ENCODE results near the gene S100A16.
"Not testable (repeated sequence)": the region's sequence is repeated elsewhere in the genome, so short reads cannot be mapped to it uniquely, and the experiment has no call there.

Gene S100A16

DNA sequence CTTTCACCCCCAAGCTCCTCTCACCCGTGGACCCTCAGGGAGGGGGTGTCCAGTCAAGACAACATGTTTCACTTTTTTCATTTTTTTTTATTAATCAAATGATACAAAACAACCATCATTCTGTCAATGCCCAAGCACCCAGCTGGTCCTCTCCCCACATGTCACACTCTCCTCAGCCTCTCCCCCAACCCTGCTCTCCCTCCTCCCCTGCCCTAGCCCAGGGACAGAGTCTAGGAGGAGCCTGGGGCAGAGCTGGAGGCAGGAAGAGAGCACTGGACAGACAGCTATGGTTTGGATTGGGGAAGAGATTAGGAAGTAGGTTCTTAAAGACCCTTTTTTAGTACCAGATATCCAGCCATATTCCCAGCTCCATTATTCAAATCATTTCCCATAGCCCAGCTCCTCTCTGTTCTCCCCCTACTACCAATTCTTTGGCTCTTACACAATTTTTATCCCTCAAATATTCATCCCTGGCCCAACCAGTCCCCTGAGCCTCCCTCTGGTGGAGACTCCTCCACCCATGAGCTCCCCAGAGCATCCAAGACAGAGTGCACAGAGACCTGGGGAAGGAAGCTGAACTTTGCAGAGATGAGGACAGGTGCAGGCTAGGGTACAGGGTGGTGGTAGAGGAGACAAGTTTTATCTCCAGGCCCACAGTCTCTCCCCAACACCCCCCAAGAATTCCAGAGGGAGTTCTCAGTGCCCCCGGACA lies 1.4 kb upstream of the S100A16 start:
- DNase-seq: no peak

DNA sequence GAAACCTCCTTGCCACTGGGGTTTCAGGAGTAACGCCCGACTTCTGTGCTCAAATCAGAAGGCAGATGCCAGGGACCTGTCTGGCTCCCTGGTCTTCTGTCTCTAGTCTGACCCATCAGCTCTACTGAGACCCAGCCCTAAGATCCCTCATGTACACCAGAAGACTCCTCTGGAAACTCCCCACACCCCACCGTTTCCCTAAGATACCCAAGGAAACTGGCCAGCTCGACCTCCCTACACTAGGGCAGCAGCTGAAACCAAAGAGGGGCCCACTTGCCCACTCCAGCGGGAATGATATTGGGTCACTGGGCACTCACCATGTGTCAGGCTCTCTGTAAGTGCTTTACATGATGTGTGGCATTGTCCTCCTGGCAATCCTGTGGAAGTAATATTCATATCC lies 469 bp upstream of the S100A16 start:
- no peak for DNase-seq

DNA sequence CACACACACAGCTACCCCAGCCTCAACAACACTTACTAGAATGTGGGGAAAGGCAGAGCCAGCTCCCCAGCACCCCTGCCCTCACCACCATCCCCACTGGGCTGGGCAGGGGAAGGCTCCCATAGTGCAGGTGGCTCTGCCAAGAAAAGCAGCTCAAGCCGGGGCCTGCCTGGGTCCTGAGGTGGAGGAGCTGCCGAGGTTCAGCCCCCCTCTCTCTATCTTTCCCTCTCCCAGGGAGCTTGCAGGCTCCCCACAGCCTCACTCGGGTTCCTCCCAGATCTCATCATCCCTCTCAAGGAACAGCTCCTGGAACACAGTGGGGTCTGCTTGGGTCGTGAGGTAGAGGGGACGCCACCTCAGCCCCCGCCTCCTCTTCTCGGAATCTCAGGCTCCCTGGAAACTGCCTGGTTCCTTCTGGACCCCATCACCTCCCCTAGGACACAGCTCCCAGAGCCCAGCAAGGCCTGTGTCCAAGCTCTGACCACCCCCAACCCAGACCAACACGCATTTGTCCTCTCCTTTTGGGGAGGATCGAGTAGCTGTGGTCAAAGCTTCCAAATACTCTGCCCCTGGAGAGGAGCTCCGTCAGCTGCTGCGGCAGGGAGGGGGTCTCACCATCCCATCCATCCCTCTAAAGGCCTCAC lies 704 bp downstream of the S100A16 start:
- no peak for DNase-seq

DNA sequence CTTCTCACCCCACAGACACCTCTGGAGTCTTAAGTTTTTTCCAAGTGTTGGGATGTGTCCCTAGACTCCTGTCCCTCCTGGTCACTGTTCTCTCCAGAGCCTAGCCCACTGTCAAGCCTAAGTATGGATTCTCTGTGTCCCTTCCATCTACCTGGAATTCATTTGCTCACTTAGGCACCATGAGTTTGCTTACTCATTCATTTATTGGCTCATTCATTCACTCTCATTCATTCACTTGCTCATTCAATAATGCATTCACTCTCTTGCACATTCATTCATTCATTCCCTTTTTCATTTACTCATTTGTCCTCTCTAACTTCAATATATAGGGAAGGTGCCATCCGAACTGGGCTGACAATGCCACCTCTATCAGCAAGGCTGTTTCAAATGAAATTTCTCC lies 1.6 kb downstream of the S100A16 start:
- DNase-seq: no peak

DNA sequence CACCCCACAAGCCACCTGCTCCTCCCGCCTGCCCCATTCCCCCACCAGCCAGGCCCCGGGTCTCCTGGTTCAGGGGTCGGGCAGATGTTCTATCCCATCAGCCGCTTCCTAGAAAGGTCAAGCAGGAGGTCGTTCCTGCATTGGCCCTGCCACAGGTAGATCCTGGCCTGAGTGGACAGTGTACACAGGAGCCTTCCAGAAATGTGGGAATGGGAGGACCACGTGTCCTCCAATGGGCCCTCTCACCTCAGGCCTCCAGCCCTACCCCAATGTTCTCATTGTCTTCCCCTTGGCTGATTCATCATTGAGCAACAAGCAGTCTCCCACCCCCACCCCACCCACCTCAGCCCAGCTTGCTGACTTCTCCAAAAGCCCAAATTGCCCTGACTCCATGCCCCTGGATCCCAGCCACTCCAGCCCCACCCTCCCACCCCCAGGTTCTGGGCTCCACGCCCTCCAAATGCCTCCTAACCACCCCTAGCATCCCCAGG lies 2.1 kb downstream of the S100A16 start:
- no peak for DNase-seq

DNA sequence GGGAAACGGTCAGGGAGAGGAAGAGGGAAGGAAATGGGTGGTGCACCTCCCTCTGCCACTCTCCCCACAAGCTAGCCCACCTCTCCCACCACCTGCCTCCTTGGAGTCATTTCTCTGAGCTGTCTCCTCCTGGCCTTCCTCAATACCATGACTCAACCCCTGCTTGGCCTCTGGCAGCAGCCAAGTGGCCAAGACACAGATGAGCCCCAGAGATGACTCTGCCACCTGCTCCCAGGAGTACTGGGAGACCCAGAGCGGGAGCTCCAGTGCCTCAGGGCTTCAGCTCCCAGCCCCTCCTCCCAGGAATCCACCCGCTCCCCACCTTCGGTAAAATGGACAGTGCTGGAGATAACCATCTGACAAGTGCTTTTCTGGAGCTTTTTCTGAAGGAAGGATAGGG lies 2.6 kb downstream of the S100A16 start:
- DNase-seq: no peak

DNA sequence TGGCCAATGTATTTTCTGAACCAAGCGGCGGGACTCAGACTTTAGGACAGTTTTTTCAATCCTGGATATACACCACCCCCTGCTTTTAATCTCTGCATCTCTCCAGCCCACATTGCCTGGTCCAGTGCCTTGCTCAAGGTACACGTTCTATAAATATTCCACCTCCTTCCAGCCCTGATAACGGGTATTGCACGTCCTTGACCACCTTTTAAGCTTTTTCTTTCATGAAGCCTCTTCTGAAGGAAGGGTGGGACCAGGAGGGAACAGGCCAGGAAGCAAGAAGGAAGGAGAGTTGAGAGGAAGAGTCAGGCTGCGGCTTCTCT lies 3.4 kb downstream of the S100A16 start:
- DNase-seq: no peak

DNA sequence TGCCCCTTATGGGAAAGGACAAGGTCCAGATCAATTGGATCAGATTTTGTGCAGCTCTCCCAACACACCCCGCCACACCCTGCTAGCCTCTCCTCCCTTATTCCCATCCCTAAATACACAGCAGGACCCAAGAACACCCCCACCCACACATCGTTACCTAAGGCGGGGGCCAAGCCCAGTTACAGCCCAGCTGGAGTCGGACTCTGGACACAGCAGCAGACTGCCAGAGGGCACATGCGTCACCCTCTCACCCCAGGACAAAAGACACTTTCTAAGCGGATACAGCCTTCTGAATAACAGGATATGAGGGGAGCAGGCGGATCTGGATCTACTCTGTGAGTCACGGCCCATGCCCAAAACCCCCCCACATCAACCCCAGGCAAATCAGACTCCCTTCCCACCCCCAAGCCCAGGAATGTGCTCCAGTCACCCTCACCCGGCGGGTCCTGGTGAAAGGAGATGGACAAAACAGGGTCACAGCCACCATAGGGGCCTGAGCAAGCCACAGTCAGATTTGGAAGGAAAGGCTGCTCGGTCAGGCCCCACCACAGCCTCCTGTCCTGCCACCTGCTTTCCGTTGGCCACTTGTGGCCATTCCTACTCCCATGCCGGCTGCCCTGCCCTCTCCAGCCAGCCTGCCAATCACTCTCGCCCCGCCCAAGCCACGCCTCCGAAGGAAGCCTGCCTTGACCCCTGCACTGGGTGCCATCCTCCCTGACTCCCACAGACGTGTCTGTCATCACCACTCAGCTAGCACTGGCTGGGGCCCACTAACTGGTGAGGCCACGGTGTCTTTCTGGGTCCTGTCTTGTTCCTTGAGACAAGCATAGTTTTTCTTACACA lies 4.0 kb downstream of the S100A16 start:
- no peak for DNase-seq

DNA sequence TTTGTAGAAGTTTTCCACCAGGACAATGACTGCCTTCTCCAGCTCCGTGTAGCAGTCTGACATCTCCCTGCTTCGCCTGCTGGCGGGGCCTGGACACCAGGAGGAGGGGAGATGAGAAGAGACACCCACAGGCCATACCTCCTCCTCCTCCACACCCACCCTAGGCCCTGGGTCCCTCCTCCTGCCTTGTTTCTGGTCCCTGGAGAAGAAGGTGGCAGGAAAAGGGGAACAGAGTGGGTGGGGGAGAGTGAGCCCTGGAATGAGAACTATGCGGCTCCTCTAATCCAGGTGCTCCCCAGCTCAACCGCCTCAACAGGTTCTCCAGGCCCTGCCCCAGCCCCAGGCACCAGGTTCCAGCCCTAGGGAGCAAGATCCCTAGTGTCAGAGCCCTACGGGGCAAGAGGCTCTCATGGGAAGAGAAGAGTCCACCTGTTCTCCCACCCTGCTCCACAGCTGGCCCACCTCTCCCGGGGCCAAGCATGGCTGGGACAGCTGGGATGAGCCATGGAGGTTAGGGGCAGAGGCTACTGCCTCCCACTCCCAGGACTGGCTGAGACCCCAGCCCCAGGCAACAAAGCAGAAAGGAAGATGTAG lies 4.8 kb downstream of the S100A16 start:
- no peak for DNase-seq

DNA sequence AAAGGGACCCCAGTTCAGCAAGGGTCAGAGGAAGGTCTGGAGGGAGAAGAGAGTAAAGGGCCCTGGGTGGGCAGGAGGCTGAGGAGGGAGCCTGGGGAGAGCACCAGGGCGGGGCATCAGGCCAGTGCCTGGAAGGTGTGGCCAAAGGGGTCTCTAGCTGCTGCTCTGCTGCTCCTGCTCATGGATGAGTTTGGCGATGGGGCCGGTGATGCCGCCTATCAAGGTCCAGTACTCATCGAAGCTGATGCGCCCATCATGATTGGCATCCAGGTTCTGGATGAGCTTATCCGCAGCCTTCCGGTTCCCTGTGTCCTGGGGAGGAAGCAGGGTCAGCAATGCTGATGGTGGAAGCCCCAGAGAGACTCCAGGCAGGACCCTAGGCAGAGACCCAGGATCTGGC lies 5.6 kb downstream of the S100A16 start:
- no peak for DNase-seq

DNA sequence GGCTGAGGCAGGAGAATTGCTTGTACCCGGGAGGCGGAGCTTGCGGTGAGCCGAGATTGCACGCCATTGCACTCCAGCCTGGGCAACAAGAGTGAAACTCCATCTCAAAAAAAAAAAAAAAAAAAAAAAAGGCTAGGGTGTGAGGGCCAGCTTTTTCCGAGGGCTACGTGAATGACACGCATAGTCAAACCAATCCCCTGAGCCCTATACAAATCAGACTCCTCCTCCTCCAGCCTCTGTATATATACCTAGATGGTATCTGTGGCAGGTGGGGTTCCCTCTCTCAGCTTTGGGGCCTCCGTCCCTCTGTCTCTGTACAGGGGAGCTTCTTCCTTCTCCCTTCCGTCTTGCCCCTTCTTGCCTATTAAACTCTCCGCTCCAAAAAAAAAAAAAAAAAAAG lies 6.7 kb downstream of the S100A16 start:
- DNase-seq: no peak

DNA sequence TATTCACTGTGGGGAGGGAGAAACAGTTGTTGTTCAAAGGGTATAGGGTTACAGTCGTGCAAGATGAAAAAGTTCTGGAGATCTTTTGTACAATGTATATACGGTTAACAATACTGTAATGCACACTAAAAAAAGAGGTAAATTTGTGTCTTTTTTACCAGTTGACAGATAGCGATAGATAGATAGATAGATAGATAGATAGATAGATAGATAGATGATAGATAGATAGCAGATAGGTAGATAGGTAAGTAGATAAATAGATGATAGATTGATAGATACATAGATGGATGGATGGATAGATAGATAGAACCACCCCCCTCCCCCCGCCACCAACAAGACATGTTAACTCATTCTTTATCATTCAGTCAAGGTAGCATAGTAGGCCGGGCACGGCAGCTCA lies 10.2 kb downstream of the S100A16 start:
- DNase-seq: no peak

DNA sequence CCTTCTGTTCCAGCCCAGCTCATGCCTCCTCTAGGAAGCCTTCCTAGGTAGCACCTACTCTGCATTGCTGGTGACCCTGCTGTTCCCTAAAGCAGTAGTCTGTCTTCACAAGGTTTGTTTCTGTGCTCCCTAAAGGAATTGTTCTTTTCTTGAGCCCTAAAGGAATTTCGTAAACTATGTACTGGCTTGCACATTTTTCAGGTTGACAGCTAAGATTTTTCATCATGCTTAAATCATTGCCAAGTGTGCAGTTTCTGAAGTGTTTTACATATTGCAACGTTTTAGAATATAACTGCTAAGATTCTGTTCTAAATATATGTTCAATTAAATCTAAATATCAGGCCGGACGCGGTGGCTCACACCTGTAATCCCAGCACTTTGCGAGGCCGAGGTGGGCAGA lies 13.1 kb downstream of the S100A16 start:
- no peak for DNase-seq

DNA sequence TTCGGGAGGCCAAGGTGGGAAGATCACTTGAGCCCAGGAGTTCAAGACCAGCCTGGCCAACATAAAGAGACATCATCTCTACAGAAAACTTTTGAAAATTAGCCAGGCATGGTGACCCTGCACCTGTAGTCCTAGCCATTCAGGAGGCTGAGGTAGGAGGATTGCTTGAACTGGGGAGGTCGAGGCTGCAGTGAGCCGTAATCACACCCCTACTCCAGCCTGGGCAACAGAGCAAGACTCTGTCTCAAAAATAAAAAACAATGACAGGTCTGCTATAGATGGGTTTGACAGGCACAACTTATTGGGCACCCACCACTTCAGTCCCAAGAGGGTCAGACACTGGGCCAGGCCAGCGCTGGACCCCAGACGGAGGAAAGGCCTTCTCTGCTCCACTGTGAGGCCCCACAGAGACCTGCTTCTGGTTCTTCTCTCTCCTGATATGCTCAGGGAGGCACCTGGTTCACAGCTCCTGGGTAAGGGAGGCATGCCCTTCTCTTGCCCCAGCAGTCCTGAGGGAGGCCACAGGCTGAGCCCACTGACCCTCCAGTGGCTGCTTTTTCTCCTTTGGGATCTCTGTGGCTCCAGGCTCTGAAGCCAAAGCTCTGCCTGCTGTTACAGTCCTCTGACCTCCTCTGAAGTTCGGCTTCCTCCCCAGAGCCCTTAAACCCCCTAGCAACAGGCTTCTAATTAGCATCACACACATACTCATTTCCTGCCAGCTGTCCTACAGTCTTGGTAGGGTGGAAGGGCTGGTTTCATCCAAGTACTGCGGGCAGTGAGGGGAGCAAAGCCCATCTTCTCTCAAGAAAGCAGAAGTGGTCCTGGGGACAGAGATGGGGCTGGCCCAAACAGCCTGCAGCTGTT lies 14.4 kb downstream of the S100A16 start:
- DNase-seq: no peak

DNA sequence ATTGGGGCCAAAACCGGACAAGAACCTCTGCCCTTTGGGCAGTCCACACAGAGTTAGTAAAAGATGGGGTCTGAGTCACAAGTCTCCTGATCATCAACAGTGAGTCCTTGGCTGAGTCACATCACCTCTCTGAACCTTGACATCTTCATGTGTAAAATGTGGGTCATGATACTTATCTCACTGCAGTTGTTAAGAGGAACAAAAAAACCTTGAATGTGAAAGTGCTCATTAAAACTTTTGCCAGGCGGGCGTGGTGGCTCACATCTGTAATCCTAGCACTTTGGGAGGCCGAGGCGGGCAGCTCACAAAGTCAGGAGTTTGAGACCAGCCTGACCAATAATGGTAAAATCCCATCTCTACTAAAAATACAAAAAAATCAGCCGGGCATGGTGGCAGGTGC lies 15.7 kb downstream of the S100A16 start:
- no peak for DNase-seq

DNA sequence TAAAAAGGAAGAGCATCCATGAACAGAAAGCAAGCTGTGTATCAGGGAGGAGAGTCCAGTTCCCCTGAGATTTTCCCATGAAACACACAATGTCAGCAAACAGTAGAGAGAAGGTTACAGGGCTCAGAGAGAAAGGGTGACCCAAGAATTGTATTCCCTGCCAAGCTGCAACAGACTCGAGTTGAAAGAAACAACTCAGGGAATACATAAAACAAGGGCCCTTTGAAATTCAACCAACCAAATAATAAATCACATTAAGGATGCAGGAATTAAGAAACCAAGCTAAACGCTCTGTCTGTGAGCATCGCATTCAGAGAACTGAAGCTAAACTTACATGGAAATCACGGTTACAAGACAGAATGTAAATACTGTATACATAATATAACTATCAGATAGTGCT lies 20.2 kb downstream of the S100A16 start:
- DNase-seq: peak; percentile 68

DNA sequence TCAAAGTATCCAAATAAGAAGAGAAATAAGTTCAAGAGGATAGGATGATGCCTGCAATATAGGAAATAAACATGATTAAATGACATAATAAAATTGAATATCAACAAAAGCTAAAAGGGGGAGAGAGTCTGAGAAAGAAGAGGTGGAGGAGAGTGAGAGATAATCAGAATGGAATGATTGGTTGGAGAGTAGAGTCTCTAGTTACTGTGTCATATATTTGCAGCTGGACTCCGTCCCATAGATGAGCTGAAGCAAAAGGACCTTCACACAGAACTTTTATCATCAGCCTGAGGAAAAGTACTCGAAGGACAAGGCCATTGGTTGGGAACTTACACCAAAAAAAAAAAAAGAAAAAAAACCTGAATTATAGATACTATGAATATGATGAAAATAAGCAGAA lies 24.5 kb downstream of the S100A16 start:
- no peak for DNase-seq

DNA sequence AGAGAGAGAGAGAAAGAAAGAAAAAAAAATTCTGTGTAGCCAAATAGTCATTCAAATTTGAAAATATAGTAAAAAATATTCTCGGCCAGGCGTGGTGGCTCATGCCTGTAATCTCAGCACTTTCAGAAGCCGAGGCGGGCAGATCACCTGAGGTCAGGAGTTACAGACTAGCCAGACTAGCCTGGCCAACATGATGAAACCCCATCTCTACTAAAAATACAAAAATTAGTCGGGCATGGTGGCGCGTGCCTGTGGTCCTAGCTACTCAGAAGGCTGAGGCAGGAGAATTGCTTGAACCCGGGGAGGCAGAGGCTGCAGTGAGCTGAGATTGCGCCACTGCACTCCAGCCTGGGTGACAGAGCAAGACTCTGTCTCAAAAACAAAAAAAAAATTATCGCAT lies 24.9 kb downstream of the S100A16 start:
- DNase-seq: not testable (repeated sequence)

DNA sequence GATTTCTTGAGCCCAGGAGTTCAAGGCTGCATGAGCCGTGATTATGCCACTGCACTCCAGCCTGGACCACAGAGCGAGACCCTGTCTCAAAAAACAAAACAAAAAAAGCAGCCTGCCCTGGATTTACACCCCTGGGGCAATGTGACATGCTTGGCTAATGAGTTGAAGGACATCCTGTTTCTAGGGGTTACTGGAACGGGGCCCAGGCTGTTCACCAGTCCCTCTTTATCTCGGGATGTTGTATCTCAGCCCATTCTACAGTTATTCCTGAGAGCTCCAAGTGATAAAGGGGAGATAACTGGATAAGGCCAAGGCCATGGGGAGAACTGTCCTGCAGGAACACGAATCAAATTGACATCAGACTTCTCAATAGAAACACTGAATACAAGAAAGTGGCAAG lies 25.6 kb downstream of the S100A16 start:
- DNase-seq: no peak

DNA sequence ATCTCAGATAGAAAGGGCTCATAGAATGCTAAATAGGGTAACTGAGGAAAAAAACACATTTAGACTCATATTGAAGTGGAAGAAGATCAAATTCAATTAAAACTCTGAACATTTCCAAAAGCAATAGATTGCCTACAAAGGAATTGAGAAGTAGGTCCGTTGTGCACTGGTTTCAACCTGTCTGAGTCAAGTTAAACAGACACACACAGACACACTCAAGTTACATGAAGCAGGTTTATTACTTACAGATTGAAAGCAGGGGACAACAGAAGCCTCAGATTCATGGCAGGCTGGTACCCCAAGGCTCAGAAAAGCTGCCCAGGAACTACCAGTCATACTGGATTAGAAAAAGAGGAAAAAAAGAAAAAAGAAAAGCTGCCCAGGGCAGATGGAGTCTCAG lies 26.6 kb downstream of the S100A16 start:
- no peak for DNase-seq

DNA sequence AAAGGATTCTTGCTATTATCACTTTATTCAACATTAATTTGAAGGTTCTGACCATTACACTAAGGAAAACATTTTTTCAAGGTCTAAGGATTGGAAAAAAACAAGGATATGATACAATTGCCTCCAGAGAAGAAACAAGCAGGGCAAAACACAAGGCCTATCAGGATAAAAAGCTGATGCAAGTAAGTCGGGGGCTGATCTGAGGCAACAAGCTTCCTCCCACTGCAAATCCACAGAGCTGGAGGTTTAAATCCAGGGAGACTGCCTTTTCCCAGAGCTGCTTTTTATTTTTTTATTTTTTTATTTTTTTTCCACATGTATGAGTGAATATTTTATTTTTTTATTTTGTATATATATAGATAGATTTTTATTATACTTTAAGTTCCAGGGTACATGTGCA lies 27.9 kb downstream of the S100A16 start:
- DNase-seq: no peak

DNA sequence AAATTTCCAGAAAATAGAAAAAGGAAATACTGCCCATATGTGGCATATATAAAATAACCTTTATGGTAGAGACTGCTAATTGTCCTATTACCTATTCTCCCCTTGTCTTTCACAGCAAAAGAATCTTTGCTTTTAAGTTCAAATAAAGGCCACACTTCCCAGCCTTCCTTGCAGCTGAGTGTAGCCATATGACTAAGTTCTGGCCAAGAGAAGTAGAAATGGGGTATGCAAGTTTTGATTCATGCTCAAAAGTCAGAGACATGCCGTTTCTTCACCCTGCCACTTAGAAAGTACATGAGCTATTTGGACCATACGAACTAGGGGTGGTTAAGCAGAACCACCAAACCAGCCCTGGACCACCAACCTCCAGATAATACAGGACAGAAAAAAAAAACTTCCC lies 29.0 kb downstream of the S100A16 start:
- DNase-seq: no peak

DNA sequence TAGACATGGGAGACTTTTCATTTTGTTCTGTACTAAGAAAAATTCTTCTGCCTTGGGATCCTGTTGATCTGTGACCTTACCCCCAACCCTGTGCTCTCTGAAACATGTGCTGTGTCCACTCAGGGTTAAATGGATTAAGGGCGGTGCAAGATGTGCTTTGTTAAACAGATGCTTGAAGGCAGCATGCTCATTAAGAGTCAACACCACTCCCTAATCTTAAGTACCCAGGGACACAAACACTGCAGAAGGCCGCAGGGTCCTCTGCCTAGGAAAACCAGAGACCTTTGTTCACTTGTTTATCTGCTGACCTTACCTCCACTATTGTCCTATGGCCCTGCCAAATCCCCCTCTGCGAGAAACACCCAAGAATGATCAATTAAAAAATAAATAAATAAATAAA lies 29.4 kb downstream of the S100A16 start:
- not testable (repeated sequence) for DNase-seq
